ENCODE results near the gene NUDT21.

NUDT21 gene

DNA sequence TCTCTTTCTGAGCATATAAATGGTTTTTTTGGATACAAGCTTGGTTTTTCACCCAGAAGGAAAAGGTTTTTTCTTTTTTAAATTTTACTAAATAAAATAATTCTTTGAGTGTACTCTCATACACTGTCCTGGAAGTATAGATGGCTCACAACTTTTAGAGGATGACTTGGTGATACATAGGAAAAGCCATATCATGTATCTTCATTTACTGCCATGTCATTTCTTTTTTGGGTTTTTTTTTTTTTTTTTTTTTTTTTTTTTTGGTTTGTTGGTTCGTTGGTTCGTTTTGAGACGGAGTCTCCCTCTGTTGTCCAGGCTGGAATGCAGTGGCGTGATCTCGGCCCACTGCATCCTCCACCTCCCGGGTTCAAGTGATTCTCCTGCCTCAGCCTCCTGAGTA is 12.0 kb upstream of the NUDT21 start:
- no peak overlapping the region for H3K9ac ChIP-seq (ENCODE audit: low read depth in 1 of 2, low read length in 2 of 2)
- H3K27ac ChIP-seq (ENCODE audit: low read depth in 2 of 2, low read length in 2 of 2), result no peak overlapping the region
- no peak overlapping the region for H3K4me3 ChIP-seq (ENCODE audit: low read length in 2 of 2)
- H3K4me1 ChIP-seq (ENCODE audit: control insufficient read depth in 2 of 2, insufficient read depth in 2 of 2, low read length in 2 of 2), result no peaks in the 10 kb centered on the region
- H3K27me3 ChIP-seq (ENCODE audit: control insufficient read depth in 2 of 2, insufficient read depth in 2 of 2, low read length in 2 of 2), result no peaks in the 10 kb centered on the region
- peaks cover 41 to 51% of the 10 kb centered on the region in 2 donors for H3K36me3 ChIP-seq (ENCODE audit: control insufficient read depth in 2 of 2, insufficient read depth in 2 of 2, low read length in 2 of 2)
- no peaks in the 10 kb centered on the region for H3K9me3 ChIP-seq (ENCODE audit: control insufficient read depth in 2 of 2, low read length in 2 of 2)

DNA sequence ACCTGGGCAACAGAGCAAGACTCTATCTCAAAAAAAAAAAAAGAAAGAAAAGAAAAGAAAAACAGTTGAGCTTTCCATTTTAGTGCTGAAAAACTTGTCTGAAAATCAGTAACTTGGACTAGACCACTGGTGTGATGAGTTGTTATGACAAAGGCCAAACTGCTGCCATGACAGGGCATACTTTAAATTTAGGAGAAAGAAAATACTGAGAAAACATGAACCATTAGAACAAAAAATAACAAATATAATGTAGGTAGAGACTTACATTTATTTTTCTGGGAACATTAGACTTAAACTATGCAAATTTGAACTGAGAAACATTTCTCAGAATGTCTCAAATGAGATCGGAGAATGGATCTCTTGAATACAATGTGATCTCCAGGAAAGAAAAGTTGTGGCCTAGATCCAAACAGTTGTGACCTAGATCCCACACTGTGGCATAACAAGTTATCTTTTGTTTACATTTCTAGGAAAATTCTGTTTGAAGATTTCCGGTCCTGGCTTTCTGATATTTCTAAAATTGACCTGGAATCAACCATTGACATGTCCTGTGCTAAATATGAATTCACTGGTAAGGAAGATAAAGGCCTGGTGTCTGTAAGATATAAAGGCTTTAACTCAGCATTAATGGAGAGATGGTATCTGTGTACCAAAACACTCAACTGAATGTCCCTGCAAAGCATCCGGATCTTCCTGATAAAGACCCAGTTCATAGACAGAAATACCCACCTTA is 11.1 kb upstream of the NUDT21 start:
- no peak overlapping the region for H3K9ac ChIP-seq (ENCODE audit: low read depth in 1 of 2, low read length in 2 of 2)
- H3K9me3 ChIP-seq (ENCODE audit: control insufficient read depth in 2 of 2, low read length in 2 of 2), result no peaks in the 10 kb centered on the region
- H3K4me3 ChIP-seq (ENCODE audit: low read length in 2 of 2), result no peak overlapping the region
- no peaks in the 10 kb centered on the region for H3K27me3 ChIP-seq (ENCODE audit: control insufficient read depth in 2 of 2, insufficient read depth in 2 of 2, low read length in 2 of 2)
- peaks cover 39 to 46% of the 10 kb centered on the region in 2 donors for H3K36me3 ChIP-seq (ENCODE audit: control insufficient read depth in 2 of 2, insufficient read depth in 2 of 2, low read length in 2 of 2)
- H3K27ac ChIP-seq (ENCODE audit: low read depth in 2 of 2, low read length in 2 of 2), result no peak overlapping the region
- no peaks in the 10 kb centered on the region for H3K4me1 ChIP-seq (ENCODE audit: control insufficient read depth in 2 of 2, insufficient read depth in 2 of 2, low read length in 2 of 2)

DNA sequence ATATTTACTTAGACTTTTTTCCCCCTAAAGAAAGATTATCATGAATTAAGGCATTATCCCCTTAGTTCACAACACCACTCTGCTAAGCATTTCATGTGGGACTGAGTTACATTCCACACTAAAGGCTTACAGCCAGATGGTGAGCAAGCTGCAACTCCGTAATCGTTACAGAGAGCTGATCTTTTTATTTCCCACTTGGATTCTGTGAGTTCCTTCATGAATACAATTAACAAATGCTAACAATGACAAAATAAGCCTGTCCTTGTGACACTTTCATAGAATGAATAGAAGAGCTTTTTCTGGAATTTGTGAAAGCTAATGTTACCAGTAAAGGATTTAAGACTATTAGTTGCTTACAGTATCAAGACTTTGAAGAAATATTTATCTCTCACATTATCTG is 9.0 kb upstream of the NUDT21 start:
- H3K36me3 ChIP-seq (ENCODE audit: control insufficient read depth in 2 of 2, insufficient read depth in 2 of 2, low read length in 2 of 2), result peaks cover 28 to 45% of the 10 kb centered on the region in 2 donors
- no peak overlapping the region for H3K27ac ChIP-seq (ENCODE audit: low read depth in 2 of 2, low read length in 2 of 2)
- no peaks in the 10 kb centered on the region for H3K27me3 ChIP-seq (ENCODE audit: control insufficient read depth in 2 of 2, insufficient read depth in 2 of 2, low read length in 2 of 2)
- H3K9me3 ChIP-seq (ENCODE audit: control insufficient read depth in 2 of 2, low read length in 2 of 2), result no peaks in the 10 kb centered on the region
- no peak overlapping the region for H3K9ac ChIP-seq (ENCODE audit: low read depth in 1 of 2, low read length in 2 of 2)
- no peaks in the 10 kb centered on the region for H3K4me1 ChIP-seq (ENCODE audit: control insufficient read depth in 2 of 2, insufficient read depth in 2 of 2, low read length in 2 of 2)
- H3K4me3 ChIP-seq (ENCODE audit: low read length in 2 of 2), result no peak overlapping the region

DNA sequence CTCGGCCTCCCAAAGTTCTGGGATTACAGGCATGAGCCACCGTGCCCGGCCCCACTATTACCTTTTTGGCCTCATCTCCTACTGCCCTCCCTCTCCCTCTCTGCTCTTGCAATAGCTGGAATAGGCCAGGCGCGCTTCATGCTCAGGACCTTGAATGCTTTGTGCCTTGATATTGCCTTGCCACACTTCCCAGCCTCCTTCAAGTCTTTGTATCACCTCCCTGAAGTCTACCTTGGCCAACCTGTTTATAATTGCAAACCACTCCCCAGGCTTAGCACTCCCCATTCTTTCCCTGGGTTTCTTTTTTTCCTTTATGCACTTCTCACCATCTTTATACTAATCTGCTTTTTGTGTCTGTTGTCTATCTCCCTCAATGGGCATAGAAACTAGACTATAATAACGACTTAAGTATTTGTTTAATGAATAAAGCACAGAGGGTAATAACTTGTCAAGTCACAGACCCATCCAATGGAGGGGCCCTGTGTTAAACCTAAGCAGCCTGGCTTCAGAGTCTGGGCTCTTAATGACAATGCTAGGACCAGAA is 6.9 kb upstream of the NUDT21 start:
- Histone ChIP-seq H3K27ac (ENCODE audit: low read depth in 2 of 2, low read length in 2 of 2) (no peak overlapping the region), H3K4me1 (ENCODE audit: control insufficient read depth in 2 of 2, insufficient read depth in 2 of 2, low read length in 2 of 2) (no peaks in the 10 kb centered on the region), H3K9me3 (ENCODE audit: control insufficient read depth in 2 of 2, low read length in 2 of 2) (no peaks in the 10 kb centered on the region), H3K36me3 (ENCODE audit: control insufficient read depth in 2 of 2, insufficient read depth in 2 of 2, low read length in 2 of 2) (peaks cover 24 to 40% of the 10 kb centered on the region in 2 donors), H3K27me3 (ENCODE audit: control insufficient read depth in 2 of 2, insufficient read depth in 2 of 2, low read length in 2 of 2) (no peaks in the 10 kb centered on the region), H3K4me3 (ENCODE audit: low read length in 2 of 2) (no peak overlapping the region), H3K9ac (ENCODE audit: low read depth in 1 of 2, low read length in 2 of 2) (no peak overlapping the region)

DNA sequence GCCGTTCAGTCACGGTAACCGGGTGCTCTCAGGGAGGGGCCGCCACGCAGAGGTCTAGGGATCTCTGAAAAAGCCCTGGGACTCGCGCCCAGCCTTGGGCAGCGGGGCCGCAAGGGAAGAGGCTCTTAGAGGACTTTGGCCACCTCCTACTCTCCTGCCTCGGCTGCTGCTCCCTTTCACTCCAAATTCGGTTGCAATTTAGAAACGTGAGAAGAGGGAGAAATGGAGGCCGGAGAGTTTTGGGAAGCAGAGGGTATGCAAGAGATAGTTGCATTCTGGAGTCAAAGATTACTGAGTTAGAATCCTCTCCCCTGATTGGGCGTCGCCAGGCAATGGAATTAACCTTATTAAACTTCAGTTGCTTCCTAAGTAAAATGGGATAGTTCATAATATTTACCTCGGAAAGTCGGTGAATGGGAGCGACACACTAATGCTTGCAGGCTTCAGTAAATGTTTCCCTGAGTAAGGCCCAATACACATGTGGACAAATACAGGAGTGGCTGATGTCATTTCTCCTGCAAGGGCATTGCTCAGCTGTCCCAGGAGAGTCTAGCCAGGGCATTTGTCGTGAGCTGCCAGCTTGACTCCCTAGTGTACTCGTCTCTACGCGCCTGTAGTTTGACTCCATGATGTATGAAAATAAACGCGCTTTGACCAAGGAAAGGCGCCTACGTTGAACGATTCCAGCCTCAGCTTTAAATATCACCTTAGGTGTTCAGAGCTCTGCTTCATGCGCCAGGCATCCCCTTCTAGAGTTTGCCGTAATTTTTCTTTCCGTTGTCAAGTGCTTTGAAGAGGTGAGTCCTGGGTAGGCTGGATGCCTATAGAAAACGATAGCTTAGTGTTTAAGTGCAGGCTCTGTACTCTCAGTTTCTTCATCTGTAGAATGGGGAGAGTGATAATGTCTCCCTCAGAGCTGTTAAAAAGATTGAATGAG is 889 bp upstream of the NUDT21 start:
- peak overlapping the region; percentile 76 to 88 for H3K9ac ChIP-seq (ENCODE audit: low read depth in 1 of 2, low read length in 2 of 2)
- peaks cover 6 to 20% of the 10 kb centered on the region in 2 donors for H3K36me3 ChIP-seq (ENCODE audit: control insufficient read depth in 2 of 2, insufficient read depth in 2 of 2, low read length in 2 of 2)
- H3K9me3 ChIP-seq (ENCODE audit: control insufficient read depth in 2 of 2, low read length in 2 of 2), result no peaks in the 10 kb centered on the region
- no peaks in the 10 kb centered on the region for H3K27me3 ChIP-seq (ENCODE audit: control insufficient read depth in 2 of 2, insufficient read depth in 2 of 2, low read length in 2 of 2)
- peak overlapping the region; percentile 89 to 98 for H3K4me3 ChIP-seq (ENCODE audit: low read length in 2 of 2)
- peaks cover 16% of the 10 kb centered on the region in 2 donors for H3K4me1 ChIP-seq (ENCODE audit: control insufficient read depth in 2 of 2, insufficient read depth in 2 of 2, low read length in 2 of 2)
- H3K27ac ChIP-seq (ENCODE audit: low read depth in 2 of 2, low read length in 2 of 2), result peak overlapping the region; percentile 81 to 84

DNA sequence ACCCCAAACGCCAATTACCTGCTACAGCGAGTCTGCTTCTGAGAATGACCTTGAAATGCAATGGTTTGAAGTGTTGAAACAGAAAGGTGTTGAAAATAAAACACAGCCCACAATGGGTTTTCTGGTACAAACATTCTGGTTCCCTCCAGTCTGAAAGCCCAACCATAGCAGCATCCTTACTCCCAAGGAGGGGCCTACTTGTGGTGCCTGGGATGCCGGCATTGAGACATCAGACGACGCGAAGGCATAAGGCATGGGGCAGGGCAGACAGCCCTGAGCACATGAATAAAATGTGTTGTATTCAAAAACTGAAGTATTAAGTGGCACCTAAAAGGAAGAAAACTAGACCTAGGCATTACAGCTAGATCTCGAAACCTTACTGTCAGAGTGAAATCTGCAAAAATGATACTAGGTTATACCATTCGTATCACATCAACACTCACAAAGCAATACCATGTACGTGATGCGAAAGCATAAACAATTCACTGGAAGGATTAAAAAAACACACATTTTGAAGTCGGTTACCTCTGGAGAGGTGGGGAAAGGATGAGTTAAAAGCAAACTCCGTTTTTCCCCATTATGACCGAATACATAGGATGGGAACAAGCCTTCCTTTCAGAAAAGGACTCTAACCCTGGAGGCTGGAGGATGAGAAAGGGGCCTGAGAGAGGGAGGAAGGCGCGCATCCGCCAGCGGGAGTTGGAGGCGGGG is 702 bp downstream of the NUDT21 start:
- H3K9me3 ChIP-seq (ENCODE audit: control insufficient read depth in 2 of 2, low read length in 2 of 2), result no peaks in the 10 kb centered on the region
- peak overlapping the region; percentile 89 to 98 for H3K4me3 ChIP-seq (ENCODE audit: low read length in 2 of 2)
- peaks cover 16% of the 10 kb centered on the region in 2 donors for H3K4me1 ChIP-seq (ENCODE audit: control insufficient read depth in 2 of 2, insufficient read depth in 2 of 2, low read length in 2 of 2)
- H3K27me3 ChIP-seq (ENCODE audit: control insufficient read depth in 2 of 2, insufficient read depth in 2 of 2, low read length in 2 of 2), result no peaks in the 10 kb centered on the region
- H3K27ac ChIP-seq (ENCODE audit: low read depth in 2 of 2, low read length in 2 of 2), result peak overlapping the region; percentile 71 to 81
- peak overlapping the region; percentile 81 to 88 for H3K9ac ChIP-seq (ENCODE audit: low read depth in 1 of 2, low read length in 2 of 2)
- peaks cover 2 to 20% of the 10 kb centered on the region in 2 donors for H3K36me3 ChIP-seq (ENCODE audit: control insufficient read depth in 2 of 2, insufficient read depth in 2 of 2, low read length in 2 of 2)

DNA sequence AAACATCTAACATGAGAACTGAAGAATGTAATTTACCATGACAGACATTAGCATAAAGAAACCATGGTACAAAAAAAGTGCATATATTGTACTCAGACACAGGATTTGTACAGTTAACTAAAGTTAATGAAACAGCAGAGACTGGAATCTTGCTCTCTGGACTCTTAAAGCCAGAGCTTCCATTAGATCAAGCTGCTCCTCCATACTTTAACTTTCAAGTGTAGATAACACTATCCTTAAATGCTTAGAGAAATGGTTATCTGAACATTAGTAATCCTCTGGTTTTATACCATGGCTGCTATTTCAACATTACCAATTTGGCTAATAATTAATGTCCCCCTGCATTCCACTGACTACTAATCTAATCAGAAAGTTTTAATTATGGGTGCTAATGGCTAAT is 3.1 kb downstream of the NUDT21 start:
- peaks cover 16% of the 10 kb centered on the region in 2 donors for H3K4me1 ChIP-seq (ENCODE audit: control insufficient read depth in 2 of 2, insufficient read depth in 2 of 2, low read length in 2 of 2)
- H3K9me3 ChIP-seq (ENCODE audit: control insufficient read depth in 2 of 2, low read length in 2 of 2), result no peaks in the 10 kb centered on the region
- no peak overlapping the region for H3K9ac ChIP-seq (ENCODE audit: low read depth in 1 of 2, low read length in 2 of 2)
- H3K4me3 ChIP-seq (ENCODE audit: low read length in 2 of 2), result no peak overlapping the region
- peaks cover 4 to 22% of the 10 kb centered on the region in 2 donors for H3K36me3 ChIP-seq (ENCODE audit: control insufficient read depth in 2 of 2, insufficient read depth in 2 of 2, low read length in 2 of 2)
- no peak overlapping the region for H3K27ac ChIP-seq (ENCODE audit: low read depth in 2 of 2, low read length in 2 of 2)
- H3K27me3 ChIP-seq (ENCODE audit: control insufficient read depth in 2 of 2, insufficient read depth in 2 of 2, low read length in 2 of 2), result no peaks in the 10 kb centered on the region

DNA sequence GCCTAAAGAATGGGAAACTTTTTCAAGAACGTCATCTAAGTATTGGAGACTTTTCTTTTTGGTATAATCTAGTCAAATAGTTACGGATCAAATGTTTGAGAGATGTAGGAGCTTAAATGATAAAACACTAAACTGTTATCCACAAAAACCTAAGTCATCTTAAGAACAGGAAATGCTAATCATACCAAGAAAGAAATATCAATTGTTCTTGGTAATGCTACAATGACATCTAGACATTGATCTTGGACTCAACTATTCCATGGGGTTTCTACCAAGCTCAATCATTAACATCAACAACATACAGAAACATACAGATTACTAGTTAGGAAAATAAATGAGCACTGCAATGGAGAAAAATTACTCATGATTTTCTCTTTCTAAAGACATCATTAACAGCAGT is 3.8 kb downstream of the NUDT21 start:
- Histone ChIP-seq H3K36me3 (ENCODE audit: control insufficient read depth in 2 of 2, insufficient read depth in 2 of 2, low read length in 2 of 2) (peaks cover 6 to 22% of the 10 kb centered on the region in 2 donors), H3K9ac (ENCODE audit: low read depth in 1 of 2, low read length in 2 of 2) (no peak overlapping the region), H3K9me3 (ENCODE audit: control insufficient read depth in 2 of 2, low read length in 2 of 2) (no peaks in the 10 kb centered on the region), H3K27me3 (ENCODE audit: control insufficient read depth in 2 of 2, insufficient read depth in 2 of 2, low read length in 2 of 2) (no peaks in the 10 kb centered on the region), H3K4me3 (ENCODE audit: low read length in 2 of 2) (no peak overlapping the region), H3K27ac (ENCODE audit: low read depth in 2 of 2, low read length in 2 of 2) (no peak overlapping the region), H3K4me1 (ENCODE audit: control insufficient read depth in 2 of 2, insufficient read depth in 2 of 2, low read length in 2 of 2) (peaks cover 11 to 12% of the 10 kb centered on the region in 2 donors)

DNA sequence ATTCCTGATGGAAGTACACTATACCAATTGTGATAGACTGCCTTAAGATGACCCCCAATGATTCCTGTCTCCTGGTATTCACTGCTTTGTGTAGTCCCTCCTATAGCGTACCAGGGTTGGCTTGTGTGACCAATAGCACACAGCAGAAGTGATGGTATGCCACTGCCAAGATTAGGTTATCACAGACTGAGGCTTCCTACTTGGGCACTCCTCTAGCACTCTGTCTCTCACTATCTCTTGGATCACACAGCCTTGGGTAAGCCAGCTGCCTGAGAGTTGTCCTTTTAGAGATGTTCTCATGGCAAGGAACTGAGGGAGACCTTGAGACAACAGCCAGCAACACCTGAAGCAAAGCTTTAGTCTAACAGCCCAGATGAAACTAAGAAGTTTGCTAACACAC is 13.1 kb downstream of the NUDT21 start:
- Histone ChIP-seq H3K27me3 (ENCODE audit: control insufficient read depth in 2 of 2, insufficient read depth in 2 of 2, low read length in 2 of 2) (no peaks in the 10 kb centered on the region), H3K9ac (ENCODE audit: low read depth in 1 of 2, low read length in 2 of 2) (no peak overlapping the region), H3K9me3 (ENCODE audit: control insufficient read depth in 2 of 2, low read length in 2 of 2) (no peaks in the 10 kb centered on the region), H3K4me1 (ENCODE audit: control insufficient read depth in 2 of 2, insufficient read depth in 2 of 2, low read length in 2 of 2) (no peaks in the 10 kb centered on the region), H3K27ac (ENCODE audit: low read depth in 2 of 2, low read length in 2 of 2) (no peak overlapping the region), H3K4me3 (ENCODE audit: low read length in 2 of 2) (no peak overlapping the region), H3K36me3 (ENCODE audit: control insufficient read depth in 2 of 2, insufficient read depth in 2 of 2, low read length in 2 of 2) (peaks cover 45 to 52% of the 10 kb centered on the region in 2 donors)

Data from mucosa of rectum (tissue), 2 donors.